ENCODE measurements around the gene INPP5F. TPM values are rescaled to one million over a fixed set of nuclear protein-coding genes. Genes with fewer than 3 reads are reported as not detected.

INPP5F gene
- total RNA-seq, 1 donor from 2014 or later, result 46.1 TPM

DNA sequence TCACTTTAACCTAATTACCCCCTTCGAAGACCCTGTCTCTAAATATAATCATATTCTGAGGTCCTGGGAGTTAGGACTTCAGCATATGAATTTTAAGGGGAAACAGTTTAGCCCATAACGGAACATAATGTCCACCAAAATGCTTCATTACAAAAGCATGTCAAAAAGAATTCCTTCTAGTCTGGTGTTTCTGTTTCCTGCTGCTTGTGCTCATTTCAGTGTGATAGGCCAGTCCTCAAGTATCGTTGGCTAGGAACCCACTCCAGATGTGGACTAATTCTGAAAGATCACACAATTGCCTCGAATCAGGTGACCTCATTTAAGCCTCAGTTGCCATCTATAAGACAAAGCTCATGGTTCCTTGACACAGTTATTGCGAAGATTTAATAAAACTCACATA, 29.6 kb downstream of the INPP5F start:
- DNase-seq (ENCODE audit: low spot score, unreplicated experiment), result no peak
- H3K4me1 Mint-ChIP-seq (ENCODE audit: low read depth), result no peaks in the 10 kb centered on the region
- TF ChIP-seq, protein P1, sequence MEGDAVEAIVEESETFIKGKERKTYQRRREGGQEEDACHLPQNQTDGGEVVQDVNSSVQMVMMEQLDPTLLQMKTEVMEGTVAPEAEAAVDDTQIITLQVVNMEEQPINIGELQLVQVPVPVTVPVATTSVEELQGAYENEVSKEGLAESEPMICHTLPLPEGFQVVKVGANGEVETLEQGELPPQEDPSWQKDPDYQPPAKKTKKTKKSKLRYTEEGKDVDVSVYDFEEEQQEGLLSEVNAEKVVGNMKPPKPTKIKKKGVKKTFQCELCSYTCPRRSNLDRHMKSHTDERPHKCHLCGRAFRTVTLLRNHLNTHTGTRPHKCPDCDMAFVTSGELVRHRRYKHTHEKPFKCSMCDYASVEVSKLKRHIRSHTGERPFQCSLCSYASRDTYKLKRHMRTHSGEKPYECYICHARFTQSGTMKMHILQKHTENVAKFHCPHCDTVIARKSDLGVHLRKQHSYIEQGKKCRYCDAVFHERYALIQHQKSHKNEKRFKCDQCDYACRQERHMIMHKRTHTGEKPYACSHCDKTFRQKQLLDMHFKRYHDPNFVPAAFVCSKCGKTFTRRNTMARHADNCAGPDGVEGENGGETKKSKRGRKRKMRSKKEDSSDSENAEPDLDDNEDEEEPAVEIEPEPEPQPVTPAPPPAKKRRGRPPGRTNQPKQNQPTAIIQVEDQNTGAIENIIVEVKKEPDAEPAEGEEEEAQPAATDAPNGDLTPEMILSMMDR (IDR thresholded peaks at IDR 0.05; ENCODE audit: unreplicated experiment), result no peak
- no peak overlapping the region for H3K27ac Mint-ChIP-seq
- H3K9me3 Mint-ChIP-seq (ENCODE audit: low read depth), result no peaks in the 10 kb centered on the region
- peaks cover 1% of the 10 kb centered on the region for H3K36me3 Mint-ChIP-seq (ENCODE audit: insufficient read depth)
- H3K4me3 Mint-ChIP-seq (ENCODE audit: low read depth), result no peak overlapping the region
- H3K27me3 Mint-ChIP-seq, result no peaks in the 10 kb centered on the region

DNA sequence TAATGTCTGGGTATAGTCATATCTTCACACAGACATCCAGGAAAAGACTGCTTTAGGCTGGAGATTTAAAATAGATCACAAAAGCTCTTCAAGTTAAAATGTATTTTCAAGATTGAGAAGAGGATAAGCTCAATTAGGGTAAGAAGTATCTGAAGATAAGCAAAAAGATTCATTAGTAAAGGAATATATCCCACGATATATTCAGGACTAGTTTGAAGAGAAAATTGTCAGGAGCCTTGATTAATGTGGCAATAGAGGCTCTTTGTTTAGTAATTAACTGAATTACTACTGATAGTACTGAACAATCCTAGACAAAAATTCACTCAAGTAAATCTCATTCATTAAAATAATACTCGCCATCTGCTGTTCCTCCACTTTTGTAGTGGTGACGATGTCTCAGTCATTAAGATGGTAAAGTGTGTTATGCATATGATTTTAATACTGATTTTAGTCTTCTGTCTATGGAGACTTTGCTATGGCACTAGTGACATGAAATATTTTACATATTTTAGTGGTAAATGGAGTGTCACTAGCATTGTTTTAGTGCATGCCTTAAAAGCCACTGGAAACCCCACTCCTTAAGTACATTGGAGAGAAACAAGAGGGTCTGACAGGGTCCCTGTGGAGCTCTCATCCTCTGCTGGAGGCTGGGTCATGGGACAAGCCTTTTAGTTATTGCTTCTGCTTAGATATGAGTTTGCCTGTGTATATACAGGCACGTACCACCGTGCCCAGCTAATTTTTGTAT, 32.8 kb downstream of the INPP5F start:
- no peaks in the 10 kb centered on the region for H3K4me1 Mint-ChIP-seq (ENCODE audit: low read depth)
- no peaks in the 10 kb centered on the region for H3K9me3 Mint-ChIP-seq (ENCODE audit: low read depth)
- no peak overlapping the region for H3K4me3 Mint-ChIP-seq (ENCODE audit: low read depth)
- no peaks in the 10 kb centered on the region for H3K36me3 Mint-ChIP-seq (ENCODE audit: insufficient read depth)
- H3K27me3 Mint-ChIP-seq, result no peaks in the 10 kb centered on the region
- TF ChIP-seq, protein P1 (IDR thresholded peaks at IDR 0.05; ENCODE audit: unreplicated experiment), result no peak
- no peak for DNase-seq (ENCODE audit: low spot score, unreplicated experiment)
- no peak overlapping the region for H3K27ac Mint-ChIP-seq

DNA sequence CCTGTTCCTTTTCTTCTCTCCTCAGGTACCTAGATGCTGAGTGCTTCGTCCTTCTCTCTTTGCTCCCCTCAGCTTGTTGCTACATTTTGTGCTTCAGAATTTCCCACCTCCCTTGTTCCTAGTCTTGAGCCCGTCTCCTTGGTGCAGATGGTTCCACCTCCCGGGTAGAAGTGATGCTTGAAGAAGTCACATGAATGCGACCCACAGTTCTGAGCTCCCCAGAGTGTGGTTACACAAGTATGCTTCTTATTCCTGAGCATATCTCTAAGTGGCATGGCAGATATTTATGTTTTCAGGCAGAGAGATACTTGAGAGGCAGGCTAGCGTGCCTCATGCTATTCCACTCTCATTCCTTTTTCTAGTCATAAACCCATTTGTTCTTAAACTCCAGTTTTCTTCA, 34.0 kb downstream of the INPP5F start:
- Mint-ChIP-seq H3K9me3 (ENCODE audit: low read depth) (no peaks in the 10 kb centered on the region), H3K27me3 (no peaks in the 10 kb centered on the region), H3K36me3 (ENCODE audit: insufficient read depth) (no peaks in the 10 kb centered on the region), H3K4me3 (ENCODE audit: low read depth) (no peak overlapping the region), H3K4me1 (ENCODE audit: low read depth) (no peaks in the 10 kb centered on the region), H3K27ac (no peak overlapping the region)
- DNase-seq (ENCODE audit: low spot score, unreplicated experiment), result no peak
- TF ChIP-seq, protein P1 (IDR thresholded peaks at IDR 0.05; ENCODE audit: unreplicated experiment), result no peak

DNA sequence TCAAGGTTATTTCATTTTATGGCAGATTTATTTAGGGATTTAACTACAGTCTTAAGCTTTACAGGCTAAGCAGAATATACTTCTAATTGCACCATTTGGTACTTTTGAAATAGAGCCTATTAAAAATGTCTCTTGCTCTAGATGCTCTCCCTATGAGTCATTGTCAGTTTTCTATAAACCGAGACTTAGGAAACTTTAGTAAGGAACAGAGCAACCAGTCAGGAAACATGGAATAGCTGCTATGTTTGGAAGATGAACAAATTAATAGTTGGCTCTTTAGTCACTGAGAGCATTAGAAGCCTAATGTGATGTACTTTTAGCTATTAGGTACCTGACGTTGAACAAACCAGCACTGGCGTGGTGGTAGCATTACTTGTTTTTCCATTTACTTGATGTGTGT, 35.3 kb downstream of the INPP5F start:
- no peaks in the 10 kb centered on the region for H3K36me3 Mint-ChIP-seq (ENCODE audit: insufficient read depth)
- no peak for DNase-seq (ENCODE audit: low spot score, unreplicated experiment)
- no peaks in the 10 kb centered on the region for H3K4me1 Mint-ChIP-seq (ENCODE audit: low read depth)
- no peak overlapping the region for H3K4me3 Mint-ChIP-seq (ENCODE audit: low read depth)
- TF ChIP-seq, protein P1 (IDR thresholded peaks at IDR 0.05; ENCODE audit: unreplicated experiment), result no peak
- H3K9me3 Mint-ChIP-seq (ENCODE audit: low read depth), result no peaks in the 10 kb centered on the region
- no peak overlapping the region for H3K27ac Mint-ChIP-seq
- no peaks in the 10 kb centered on the region for H3K27me3 Mint-ChIP-seq

DNA sequence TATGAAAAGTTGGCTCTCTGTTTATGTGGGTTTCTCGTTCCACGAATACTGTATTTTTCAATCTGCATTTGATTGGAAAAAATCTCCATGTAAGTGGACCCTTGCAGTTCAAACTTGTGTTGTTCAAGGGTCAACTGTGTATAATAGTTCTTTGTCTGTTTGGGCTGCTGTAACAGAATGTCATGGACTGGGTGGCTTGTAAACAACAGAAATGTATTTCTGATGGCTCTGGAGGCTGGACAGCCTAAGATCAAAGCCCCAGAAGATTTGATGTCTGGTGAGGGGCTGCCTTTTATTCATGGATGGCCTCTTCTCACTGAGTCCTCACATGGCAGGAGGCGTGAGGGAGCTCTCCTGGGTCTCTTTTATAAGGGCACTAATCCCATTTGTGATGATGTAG, 36.2 kb downstream of the INPP5F start:
- Mint-ChIP-seq H3K36me3 (ENCODE audit: insufficient read depth) (no peaks in the 10 kb centered on the region), H3K27ac (no peak overlapping the region), H3K4me3 (ENCODE audit: low read depth) (no peak overlapping the region), H3K4me1 (ENCODE audit: low read depth) (no peaks in the 10 kb centered on the region), H3K9me3 (ENCODE audit: low read depth) (no peaks in the 10 kb centered on the region), H3K27me3 (no peaks in the 10 kb centered on the region)
- TF ChIP-seq, protein P1 (IDR thresholded peaks at IDR 0.05; ENCODE audit: unreplicated experiment), result no peak
- DNase-seq (ENCODE audit: low spot score, unreplicated experiment), result no peak

All from progenitor cell of endocrine pancreas (in vitro differentiated cells).